Body of pancreas (tissue), 4 donors: ENCODE results near the gene MRTFB. TPM values are rescaled to one million over a fixed set of nuclear protein-coding genes. Genes with fewer than 3 reads are reported as not detected.
"Not testable (repeated sequence)": the region's sequence is repeated elsewhere in the genome, so short reads cannot be mapped to it uniquely, and the experiment has no call there.

Source experiments
- ATAC-seq: fragments of 150-250 bp; one replicate; pipeline ENCODE4 v1.9.1; 2016
- DNase-seq, 4 donors: peaks; one replicate each; pipeline ENCODE4 v3.0.0-alpha.2; 2019
- H3K27ac ChIP-seq, 4 donors: fragments of 200-600 bp; sonication (generic); 1 replicate in 3 of 4; 2 replicates in 1 of 4; pipeline versions ENCODE4 v1.5.1 to v1.6.1; 2016 to 2019; ENCODE audit warnings: mild to moderate bottlenecking in 1 of 4, mixed read lengths in 1 of 4, moderate library complexity in 1 of 4
- H3K27me3 ChIP-seq, 2 donors: fragments of 200-600 bp; sonication (generic); one replicate each; pipeline ENCODE4 v1.6.0; 2016; ENCODE audit warnings: mild to moderate bottlenecking in 1 of 2
- H3K36me3 ChIP-seq, 2 donors: fragments of 200-600 bp; sonication (generic); replicated peaks in 1 of 2; 2 replicates each; pipeline ENCODE4 v1.5.1; 2016; ENCODE audit warnings: low read depth in 2 of 2; ENCODE audit not compliant: insufficient read depth in 1 of 2
- H3K4me1 ChIP-seq: fragments of 200-600 bp; sonication (generic); one replicate; pipeline ENCODE4 v1.6.0; 2016
- H3K4me3 ChIP-seq, 2 donors: fragments of 200-600 bp; sonication (generic); 1 replicate in 1 of 2; 2 replicates in 1 of 2; pipeline ENCODE4 v1.5.1; 2016 to 2019
- H3K9me3 ChIP-seq, 3 donors: fragments of 200-600 bp; sonication (generic); 1 replicate in 2 of 3; 2 replicates in 1 of 3; pipeline ENCODE4 v1.5.1; 2016
- CTCF ChIP-seq, 7 experiments: fragments of 450-650 bp in 4 of 7; fragments of 200-600 bp in 3 of 7; sonication (generic) in 3 of 7; IDR thresholded peaks; one replicate each; pipeline ENCODE4 v1.5.1; 2016 to 2019; ENCODE audit warnings: antibody characterized with exemption in 7 of 7
- POLR2A ChIP-seq, 3 donors: fragments of 450-650 bp; IDR thresholded peaks; one replicate each; pipeline ENCODE4 v1.6.1; 2016; ENCODE audit warnings: antibody characterized with exemption in 3 of 3, mild to moderate bottlenecking in 2 of 3
- WGBS, 2 donors: methylation state at CpG; one replicate each; pipeline ENCODE4 v1.1.5; 2017; 5-methylcytosine and 5-hydroxymethylcytosine counted together
- intact Hi-C: fragments of 100-400 bp; cut with DNase I; formaldehyde crosslinking; loops from one replicate; pipeline ENCODE4 v1.15.1; 2023
- total RNA-seq, 2 donors: library from RNA; depleted of rRNA; stranded (reverse); fragments of >200 nt; gene quantifications; one replicate each; pipeline ENCODE4 v1.1.0, GENCODE V29; 2016

Gene MRTFB
- total RNA-seq, result 10 to 100 TPM; 39.2 to 46.8 TPM

DNA sequence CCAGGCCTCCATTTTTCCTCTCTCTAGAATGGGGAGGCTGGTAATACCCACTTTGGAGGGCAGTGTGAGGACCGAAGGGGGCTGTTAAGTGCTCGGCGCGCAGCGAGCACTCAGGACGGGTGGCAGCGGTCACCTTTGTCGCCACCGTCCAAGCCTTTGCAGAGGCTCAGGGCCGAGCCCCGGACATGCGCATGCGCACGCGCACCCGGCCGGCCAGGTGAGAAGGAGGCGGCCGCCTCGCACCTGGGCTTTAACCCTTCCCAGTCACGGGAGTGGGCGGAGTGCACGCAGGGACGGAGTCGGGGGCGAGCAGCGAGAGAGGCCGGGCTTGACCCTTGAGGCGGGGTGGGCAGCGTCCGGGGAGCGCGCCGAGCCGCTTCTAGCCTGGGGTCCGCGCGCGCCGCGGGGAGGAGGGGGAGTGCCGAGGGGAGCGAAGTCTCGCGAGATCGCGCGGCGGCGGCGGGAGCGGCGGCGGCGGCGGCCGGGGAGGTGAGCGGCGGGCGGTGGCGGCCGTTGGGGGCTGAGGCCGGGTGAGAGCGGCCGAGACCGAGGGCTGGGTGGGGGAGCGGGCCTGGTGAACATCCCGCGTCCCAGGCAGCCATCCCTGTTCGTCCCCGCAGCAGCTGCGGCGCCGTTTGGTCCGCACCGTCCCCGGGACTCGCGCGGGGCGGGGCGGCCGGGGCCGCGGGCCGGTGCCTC is at the start of gene MRTFB:
TSS of gene MRTFB (plus strand) at position 443 of the 699 bp plus-strand sequence. CDS start 69,288 bp downstream, outside the sequence.
- TF ChIP-seq POLR2A (IDR thresholded peaks at IDR 0.05) (peak; percentile 43 to 78 (median 78)), CTCF (IDR thresholded peaks at IDR 0.05) (peak in 2 of 7 experiments; percentile 9 to 19)
- Histone ChIP-seq H3K36me3 (no peaks in the 10 kb centered on the region), H3K9me3 (no peaks in the 10 kb centered on the region), H3K4me3 (peak within 1 kb of the TSS; percentile 84 to 85), H3K27ac (peak within 1 kb of the TSS; percentile 87 to 98 (median 95)), H3K4me1 (peaks cover 49% of the 10 kb centered on the region), H3K27me3 (no peaks in the 10 kb centered on the region)
- ATAC-seq (peak; percentile 88), DNase-seq (peak; percentile 86 to 91 (median 88))
- 1 to 3% methylated on average over 8 to 70 of the region's 86 CpGs for WGBS, 2 donors
- intact Hi-C loops, result no loop called here

DNA sequence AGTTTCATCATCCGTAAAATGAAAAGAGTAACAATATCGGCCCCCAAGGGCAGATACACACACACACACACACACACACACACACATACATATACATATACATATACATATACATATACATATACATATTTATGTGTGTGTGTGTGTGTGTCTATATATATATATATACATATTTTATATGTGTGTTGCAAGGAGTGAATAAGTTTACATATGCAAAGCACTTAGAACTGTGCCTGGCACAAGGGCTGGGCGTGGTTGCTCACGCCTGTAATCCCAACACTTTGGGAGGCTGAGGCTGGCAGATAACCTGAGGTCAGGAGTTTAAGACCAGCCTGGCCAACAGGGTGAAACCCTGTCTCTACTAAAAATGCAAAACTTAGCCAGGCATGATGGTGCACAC is 47.6 kb upstream of the MRTFB start:
- H3K27ac ChIP-seq, H3K4me1 ChIP-seq, H3K9me3 ChIP-seq, H3K27me3 ChIP-seq, ATAC-seq, H3K4me3 ChIP-seq, DNase-seq, intact Hi-C loops, H3K36me3 ChIP-seq: not testable (repeated sequence)
- WGBS, 2 donors, result 92 to 95% methylated on average over 4 of the region's 4 CpGs

GRCh38 chr16:14024283-14024682 is 46.8 kb upstream of the MRTFB start:
- Histone ChIP-seq H3K4me1 (peaks cover 4% of the 10 kb centered on the region), H3K9me3 (no peaks in the 10 kb centered on the region), H3K27me3 (no peaks in the 10 kb centered on the region), H3K4me3 (no peak overlapping the region), H3K36me3 (no peaks in the 10 kb centered on the region), H3K27ac (no peak overlapping the region)
- DNase-seq, result peak in 2 of 4 donors; percentile 24 to 27
- peak; percentile 45 for ATAC-seq
- no peak for TF ChIP-seq POLR2A (IDR thresholded peaks at IDR 0.05)
- TF ChIP-seq CTCF (IDR thresholded peaks at IDR 0.05), result peak in 3 of 7 experiments; percentile 15 to 36 (median 27)
- intact Hi-C loops, result no loop called here
- 20 to 28% methylated on average over 2 of the region's 2 CpGs for WGBS, 2 donors

DNA sequence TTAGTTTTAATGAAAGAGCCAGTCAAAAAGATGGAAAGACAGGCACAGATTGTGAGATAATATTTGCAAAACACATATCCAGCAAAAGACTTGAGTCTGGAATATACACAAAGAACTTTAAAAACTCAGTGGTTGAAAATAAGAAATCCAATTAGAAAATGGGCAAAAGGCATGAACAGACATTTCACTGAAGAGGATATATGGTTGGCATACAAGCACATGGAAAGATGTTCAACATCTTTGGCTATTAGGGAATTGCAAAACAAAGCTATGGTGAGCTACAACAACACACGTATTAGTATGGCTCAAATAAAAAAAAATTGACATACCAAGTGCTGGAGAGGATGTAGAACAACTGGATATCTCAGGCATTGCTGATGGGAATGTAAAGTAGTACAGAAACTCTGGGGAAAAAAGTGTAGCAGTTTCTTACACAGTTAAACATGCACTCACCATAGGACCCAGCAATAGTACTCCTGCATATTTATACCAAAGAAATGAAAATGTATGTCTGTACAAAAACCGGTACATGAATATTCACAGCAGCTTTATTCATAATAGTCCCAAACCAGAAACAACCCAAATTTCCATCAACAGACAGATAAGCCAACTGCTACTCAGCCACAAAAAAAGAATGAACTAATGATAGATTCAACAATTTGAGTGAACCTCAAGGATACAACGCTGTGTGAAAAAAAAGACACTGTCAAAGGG is 44.4 kb upstream of the MRTFB start:
- 93 to 94% methylated on average over 3 of the region's 3 CpGs for WGBS, 2 donors
- Histone ChIP-seq H3K27me3 (no peaks in the 10 kb centered on the region), H3K27ac (no peak overlapping the region), H3K4me1 (peaks cover 4% of the 10 kb centered on the region), H3K4me3 (no peak overlapping the region), H3K36me3 (no peaks in the 10 kb centered on the region), H3K9me3 (no peaks in the 10 kb centered on the region)
- no peak for ATAC-seq
- intact Hi-C loops, result no loop called here
- DNase-seq, result no peak
- TF ChIP-seq POLR2A (IDR thresholded peaks at IDR 0.05), result no peak
- TF ChIP-seq CTCF (IDR thresholded peaks at IDR 0.05), result no peak

DNA sequence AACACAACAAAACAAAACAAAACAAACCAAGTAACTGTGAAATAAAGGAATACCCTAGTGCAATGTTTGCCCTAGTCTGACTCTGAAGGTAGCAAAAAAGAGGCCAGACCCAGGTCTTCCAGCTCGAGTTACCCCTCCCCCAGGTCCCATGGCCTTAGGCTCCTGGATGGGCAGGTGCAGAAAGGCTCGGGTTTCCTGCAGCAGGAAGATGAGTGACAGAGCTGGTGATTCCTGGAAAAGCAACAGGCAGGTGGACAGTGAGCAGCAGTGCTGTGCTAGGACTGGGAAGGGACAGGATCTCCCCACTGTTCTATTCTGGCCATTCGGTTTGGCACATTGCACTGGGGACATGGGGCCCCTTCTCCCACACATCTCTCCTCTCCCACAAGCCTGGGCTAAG is 42.9 kb upstream of the MRTFB start:
- intact Hi-C loops, result no loop called here
- no peaks in the 10 kb centered on the region for H3K27me3 ChIP-seq
- no peaks in the 10 kb centered on the region for H3K9me3 ChIP-seq
- H3K36me3 ChIP-seq, result no peaks in the 10 kb centered on the region
- ATAC-seq (no peak), DNase-seq (no peak)
- H3K4me3 ChIP-seq, result no peak overlapping the region
- no peak overlapping the region for H3K27ac ChIP-seq
- WGBS, 2 donors, result 51% methylated on average over 3 of the region's 3 CpGs
- TF ChIP-seq POLR2A (IDR thresholded peaks at IDR 0.05) (no peak), CTCF (IDR thresholded peaks at IDR 0.05) (no peak)
- peaks cover 4% of the 10 kb centered on the region for H3K4me1 ChIP-seq
